Neural progenitor cell (in vitro differentiated cells): ENCODE data around the gene NOM1.

ENCODE experiments used
- EZH2 ChIP-seq: fragments of 200-600 bp; sonication (generic); IDR thresholded peaks from 2 replicates; pipeline ENCODE4 v1.6.1; 2017; ENCODE audit warnings: antibody characterized with exemption, mild to moderate bottlenecking, moderate library complexity
- EZH2phosphoT487 ChIP-seq: fragments of 200-600 bp; sonication (generic); IDR thresholded peaks from 2 replicates; pipeline ENCODE4 v1.6.1; 2017; ENCODE audit warnings: antibody characterized with exemption
- TF ChIP-seq, protein P1 (sequence below): fragments of 200-600 bp; sonication (generic); IDR thresholded peaks from 2 replicates; pipeline ENCODE4 v1.5.1; 2017; ENCODE audit warnings: antibody characterized with exemption, mild to moderate bottlenecking

DNA sequence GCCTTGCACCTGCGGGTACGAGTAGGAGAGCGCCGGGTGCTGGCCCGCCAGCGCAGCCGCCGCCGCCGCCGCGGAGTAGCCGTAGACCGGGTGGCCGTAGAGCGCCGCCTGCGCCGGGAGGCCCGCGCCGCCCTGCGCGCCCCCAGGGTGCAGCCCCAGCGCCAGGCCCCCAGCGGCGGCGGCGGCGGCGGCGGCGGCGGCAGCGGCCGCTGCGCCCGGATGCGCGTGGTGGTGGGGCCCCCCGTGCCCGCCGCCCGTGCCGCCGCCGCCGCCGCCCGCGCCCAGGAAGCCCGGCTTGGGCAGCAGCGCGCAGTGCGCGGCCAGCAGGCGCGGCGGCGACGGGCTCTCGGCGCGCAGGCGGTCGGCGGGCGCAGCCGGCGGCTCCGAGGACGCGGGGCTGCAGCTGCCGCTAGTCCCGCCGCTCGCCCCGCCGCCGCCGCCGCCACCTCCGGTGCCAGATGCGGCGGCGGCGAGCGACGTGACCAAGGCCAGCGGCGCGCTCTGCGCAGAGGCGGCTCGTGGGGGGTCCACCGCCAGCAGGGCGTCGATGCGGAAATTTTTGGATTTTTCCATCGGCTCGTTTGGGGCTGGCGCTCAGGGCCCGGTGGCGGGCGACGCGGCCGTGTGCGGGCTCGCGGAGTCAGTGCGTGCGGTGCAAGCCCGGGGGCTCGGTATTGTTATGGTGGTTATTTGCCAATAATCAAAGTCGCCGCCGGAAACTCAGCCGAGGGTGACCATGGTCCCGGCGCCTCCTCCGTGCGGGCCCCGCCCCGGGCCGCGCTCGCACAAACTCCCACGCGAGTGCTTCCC lies 60.5 kb downstream of the NOM1 start:
- TF ChIP-seq, protein P1, sequence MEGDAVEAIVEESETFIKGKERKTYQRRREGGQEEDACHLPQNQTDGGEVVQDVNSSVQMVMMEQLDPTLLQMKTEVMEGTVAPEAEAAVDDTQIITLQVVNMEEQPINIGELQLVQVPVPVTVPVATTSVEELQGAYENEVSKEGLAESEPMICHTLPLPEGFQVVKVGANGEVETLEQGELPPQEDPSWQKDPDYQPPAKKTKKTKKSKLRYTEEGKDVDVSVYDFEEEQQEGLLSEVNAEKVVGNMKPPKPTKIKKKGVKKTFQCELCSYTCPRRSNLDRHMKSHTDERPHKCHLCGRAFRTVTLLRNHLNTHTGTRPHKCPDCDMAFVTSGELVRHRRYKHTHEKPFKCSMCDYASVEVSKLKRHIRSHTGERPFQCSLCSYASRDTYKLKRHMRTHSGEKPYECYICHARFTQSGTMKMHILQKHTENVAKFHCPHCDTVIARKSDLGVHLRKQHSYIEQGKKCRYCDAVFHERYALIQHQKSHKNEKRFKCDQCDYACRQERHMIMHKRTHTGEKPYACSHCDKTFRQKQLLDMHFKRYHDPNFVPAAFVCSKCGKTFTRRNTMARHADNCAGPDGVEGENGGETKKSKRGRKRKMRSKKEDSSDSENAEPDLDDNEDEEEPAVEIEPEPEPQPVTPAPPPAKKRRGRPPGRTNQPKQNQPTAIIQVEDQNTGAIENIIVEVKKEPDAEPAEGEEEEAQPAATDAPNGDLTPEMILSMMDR, result no peak
- TF ChIP-seq EZH2 (no peak), EZH2phosphoT487 (peak; percentile 13)
